GM12872 (cell line): ENCODE results near the gene DDTL.
"Not testable (repeated sequence)": the region's sequence is repeated elsewhere in the genome, so short reads cannot be mapped to it uniquely, and the experiment has no call there.

ENCODE experiments used
- CTCF ChIP-seq: IDR thresholded peaks from 3 replicates; pipeline ENCODE4 v1.5.1; 2011; ENCODE audit warnings: low read depth, mild to moderate bottlenecking, low read length, moderate library complexity; ENCODE audit not compliant: insufficient read depth

Gene DDTL

GRCh38 chr22:23961084-23961771 is 5.5 kb upstream of the DDTL start, which contains the start of gene GSTT2B:
Gene GSTT2B (minus strand): TSS chr22:23961195. CDS start chr22:23961131, 64 bp downstream.
- TF ChIP-seq CTCF: not testable (repeated sequence)

- no peak for TF ChIP-seq CTCF
Observed at GRCh38 chr22:23969071-23969470, 2.4 kb downstream of the DDTL start.

- no peak for TF ChIP-seq CTCF
Observed at GRCh38 chr22:23970201-23970641, 3.5 kb downstream of the DDTL start.

GRCh38 chr22:23970816-23971486 is 4.3 kb downstream of the DDTL start:
- no peak for TF ChIP-seq CTCF

GRCh38 chr22:23974345-23974744 is 7.7 kb downstream of the DDTL start, which contains the start of gene DDT:
Gene DDT (minus strand): TSS chr22:23974441. CDS start chr22:23974414, 27 bp downstream.
- TF ChIP-seq CTCF: not testable (repeated sequence)

GRCh38 chr22:23979557-23980240 is 13.0 kb downstream of the DDTL start, which contains the start of gene GSTT2:
Gene GSTT2 (plus strand): TSS chr22:23980134.
- not testable (repeated sequence) for TF ChIP-seq CTCF

GRCh38 chr22:23984430-23984829 is 17.7 kb downstream of the DDTL start:
- TF ChIP-seq CTCF: no peak
